ENCODE data around the gene ARRDC2.

DNA sequence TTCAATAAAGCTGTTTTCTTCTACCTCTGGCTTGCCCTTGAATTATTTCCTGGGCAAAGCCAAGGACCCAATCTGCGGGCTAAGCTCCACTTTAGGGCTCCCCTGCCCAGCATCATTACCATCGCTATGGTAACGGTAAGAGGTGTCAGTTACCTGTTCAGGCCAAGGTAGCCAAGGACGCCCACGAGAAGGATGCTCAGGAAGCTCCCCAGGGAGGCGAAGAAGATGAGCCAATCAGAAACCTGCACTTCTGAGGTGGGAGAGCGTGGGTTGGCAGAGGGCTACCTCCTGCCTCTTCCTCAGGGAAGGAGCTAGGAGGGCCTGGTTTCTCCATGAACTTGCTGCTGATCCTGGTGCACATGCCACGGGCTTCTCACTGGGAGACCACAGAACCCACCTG is 54.1 kb downstream of the ARRDC2 start:
- TF ChIP-seq ZNF572 (CRISPR knock-in tag; IDR thresholded peaks at IDR 0.05) (no peak), ZNF263 (CRISPR knock-in tag; IDR thresholded peaks at IDR 0.05) (no peak), ZFP62 (CRISPR knock-in tag; IDR thresholded peaks at IDR 0.05) (no peak), GABPB1 (CRISPR knock-in tag; IDR thresholded peaks at IDR 0.05) (no peak), POLR2G (IDR thresholded peaks at IDR 0.05; ENCODE audit: low read depth, low read length) (no peak), POGZ (CRISPR knock-in tag; IDR thresholded peaks at IDR 0.05) (no peak)
- TF ChIP-seq, protein P1, sequence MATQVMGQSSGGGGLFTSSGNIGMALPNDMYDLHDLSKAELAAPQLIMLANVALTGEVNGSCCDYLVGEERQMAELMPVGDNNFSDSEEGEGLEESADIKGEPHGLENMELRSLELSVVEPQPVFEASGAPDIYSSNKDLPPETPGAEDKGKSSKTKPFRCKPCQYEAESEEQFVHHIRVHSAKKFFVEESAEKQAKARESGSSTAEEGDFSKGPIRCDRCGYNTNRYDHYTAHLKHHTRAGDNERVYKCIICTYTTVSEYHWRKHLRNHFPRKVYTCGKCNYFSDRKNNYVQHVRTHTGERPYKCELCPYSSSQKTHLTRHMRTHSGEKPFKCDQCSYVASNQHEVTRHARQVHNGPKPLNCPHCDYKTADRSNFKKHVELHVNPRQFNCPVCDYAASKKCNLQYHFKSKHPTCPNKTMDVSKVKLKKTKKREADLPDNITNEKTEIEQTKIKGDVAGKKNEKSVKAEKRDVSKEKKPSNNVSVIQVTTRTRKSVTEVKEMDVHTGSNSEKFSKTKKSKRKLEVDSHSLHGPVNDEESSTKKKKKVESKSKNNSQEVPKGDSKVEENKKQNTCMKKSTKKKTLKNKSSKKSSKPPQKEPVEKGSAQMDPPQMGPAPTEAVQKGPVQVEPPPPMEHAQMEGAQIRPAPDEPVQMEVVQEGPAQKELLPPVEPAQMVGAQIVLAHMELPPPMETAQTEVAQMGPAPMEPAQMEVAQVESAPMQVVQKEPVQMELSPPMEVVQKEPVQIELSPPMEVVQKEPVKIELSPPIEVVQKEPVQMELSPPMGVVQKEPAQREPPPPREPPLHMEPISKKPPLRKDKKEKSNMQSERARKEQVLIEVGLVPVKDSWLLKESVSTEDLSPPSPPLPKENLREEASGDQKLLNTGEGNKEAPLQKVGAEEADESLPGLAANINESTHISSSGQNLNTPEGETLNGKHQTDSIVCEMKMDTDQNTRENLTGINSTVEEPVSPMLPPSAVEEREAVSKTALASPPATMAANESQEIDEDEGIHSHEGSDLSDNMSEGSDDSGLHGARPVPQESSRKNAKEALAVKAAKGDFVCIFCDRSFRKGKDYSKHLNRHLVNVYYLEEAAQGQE (IDR thresholded peaks at IDR 0.05; ENCODE audit: borderline replicate concordance in 1 of 2, low read depth in 1 of 2, low read length in 2 of 2) = no peak
